Ovary (tissue), 9 donors: ENCODE measurements around the gene KIZ. TPM values are rescaled to one million over a fixed set of nuclear protein-coding genes. Genes with fewer than 3 reads are reported as not detected.
A peak's percentile ranks its signal among the peaks of the same experiment; 100 is the strongest.

ENCODE experiments used
- DNase-seq, 5 donors: peaks; one replicate each; pipeline ENCODE4 v3.0.0-alpha.2; 2019 to 2020
- H3K27ac ChIP-seq, 2 donors: fragments of 200-600 bp; one replicate each; pipeline versions ENCODE4 v1.5.1 to v1.8.0; 2019 to 2022
- H3K27me3 ChIP-seq: fragments of 200-600 bp; one replicate; pipeline ENCODE4 v1.8.0; 2022
- H3K36me3 ChIP-seq: fragments of 200-600 bp; sonication (generic); one replicate; pipeline ENCODE4 v1.5.1; 2019
- H3K4me1 ChIP-seq: one replicate; pipeline ENCODE4 v1.8.1; 2013; ENCODE audit warnings: mild to moderate bottlenecking, moderate library complexity; ENCODE audit not compliant: insufficient read depth
- H3K4me3 ChIP-seq: fragments of 200-600 bp; sonication (generic); one replicate; pipeline ENCODE4 v1.5.1; 2017
- H3K9me3 ChIP-seq, 2 donors: fragments of 200-600 bp in 1 of 2; sonication (generic) in 1 of 2; one replicate each; pipeline versions ENCODE4 v1.5.1 to v1.8.1; 2013 to 2019; ENCODE audit warnings: mild to moderate bottlenecking in 1 of 2, moderate library complexity in 1 of 2
- EP300 ChIP-seq: sonication (generic); formaldehyde crosslinking; IDR thresholded peaks from one replicate; pipeline ENCODE4 v1.6.1; 2017; ENCODE audit warnings: antibody characterized with exemption
- POLR2A ChIP-seq: fragments of 450-650 bp; IDR thresholded peaks from one replicate; pipeline ENCODE4 v1.6.1; 2017; ENCODE audit warnings: antibody characterized with exemption, mild to moderate bottlenecking, moderate library complexity
- WGBS, 3 donors: extraction: QIAGEN DNeasy Blood & Tissue Kit in 1 of 3; methylation state at CpG; one replicate each; pipeline versions ENCODE4 v1.1.5 to v1.1.7; 2013 to 2017; 5-methylcytosine and 5-hydroxymethylcytosine counted together
- intact Hi-C, 4 donors: fragments of 100-400 bp; cut with DNase I; formaldehyde crosslinking; loops; one replicate each; pipeline versions ENCODE4 v1.11.0 to v1.15.1; 2022 to 2023
- polyA plus RNA-seq, 2 donors: library from polyadenylated mRNA; stranded (reverse); fragments of 200-250 nt in 1 of 2; fragments of 350-450 nt in 1 of 2; fragmentation: Illumina TruSeq in 1 of 2; extraction: RNeasy Lipid Tissue Mini Kit (QIAGEN cat#74804) in 1 of 2; gene quantifications; one replicate each; pipeline ENCODE4 v1.2.3, GENCODE V29; 2013 to 2014
- total RNA-seq, 7 donors: library from RNA; depleted of rRNA in 2 of 7; stranded (reverse); fragments of >200 nt in 2 of 7; fragmentation: NEBNext Ultra II Directional in 3 of 7; extraction: Animal tissue kit (Norgen Biotek cat#: 25700) in 3 of 7; gene quantifications; one replicate each; pipeline versions ENCODE4 v1.1.0 to v1.2.4, GENCODE V29; 2016 to 2023
- TF ChIP-seq, protein P1 (sequence below), 3 donors: fragments of 450-650 bp in 2 of 3; fragments of 200-600 bp in 1 of 3; IDR thresholded peaks; one replicate each; pipeline versions ENCODE4 v1.5.1 to v1.8.0; 2016 to 2022; ENCODE audit warnings: antibody characterized with exemption in 3 of 3, mild to moderate bottlenecking in 1 of 3
- donor health status: DM: no; HTN: no; CAD: no; lungs with moderate emphysema.
- donor health status: DM: no; HTN: no; CAD: no.
- donor health status: Bipolar disorder and iron deficiency.
- donor health status: DM: yes; HTN: yes; CAD: no.
- donor health status: DM: no; HTN: no; CAD: no.
- donor health status: DM: yes; HTN: yes; CAD: no.

KIZ gene
- total and polyA plus RNA-seq, 9 donors, result 20.5 to 59.5 (median 42.1) TPM

DNA sequence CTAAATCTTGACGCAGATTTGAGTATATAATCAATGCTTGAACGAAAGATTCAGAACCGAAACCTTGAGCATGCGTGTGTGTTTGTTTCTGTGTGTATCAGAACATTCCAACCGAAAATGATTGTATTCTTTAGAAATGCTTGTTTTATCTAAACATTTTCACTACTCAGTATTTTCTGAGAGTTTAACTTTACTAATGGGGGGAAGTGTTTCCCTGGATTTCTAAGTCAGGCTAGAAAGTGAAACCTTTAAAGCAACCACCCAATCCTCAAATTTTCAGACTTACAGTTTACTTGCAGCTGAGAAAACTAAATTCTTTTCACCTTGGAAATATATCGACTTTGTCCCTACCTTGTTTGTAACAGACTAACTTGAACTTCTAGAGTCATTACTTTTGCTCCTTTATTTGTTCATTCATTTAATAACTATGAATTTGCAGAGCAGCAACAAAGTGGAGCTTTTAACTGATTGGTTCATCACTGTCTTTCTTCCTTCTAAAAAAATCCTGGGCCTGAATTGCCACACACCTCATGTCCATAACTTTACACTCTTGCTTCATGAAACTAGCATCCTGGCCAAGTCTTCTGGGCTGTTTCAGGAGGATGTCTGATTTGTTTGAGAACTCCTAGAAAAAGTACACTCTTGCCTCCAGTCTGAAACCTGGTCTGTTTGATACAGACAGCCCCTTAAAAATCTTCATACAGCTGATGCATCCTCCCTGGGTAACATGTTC lies 99.5 kb downstream of the KIZ start:
- H3K27me3 ChIP-seq, result no peaks in the 10 kb centered on the region
- peaks cover 8% of the 10 kb centered on the region for H3K4me1 ChIP-seq
- H3K27ac ChIP-seq, result peak overlapping the region in 1 of 2 donors; percentile 36
- H3K9me3 ChIP-seq, result no peaks in the 10 kb centered on the region
- no peaks in the 10 kb centered on the region for H3K36me3 ChIP-seq
- DNase-seq, result no peak
- WGBS, 3 donors, result 10 to 50% (median 11%) methylated on average over 6 of the region's 6 CpGs
- no peak overlapping the region for H3K4me3 ChIP-seq
- TF ChIP-seq, protein P1, sequence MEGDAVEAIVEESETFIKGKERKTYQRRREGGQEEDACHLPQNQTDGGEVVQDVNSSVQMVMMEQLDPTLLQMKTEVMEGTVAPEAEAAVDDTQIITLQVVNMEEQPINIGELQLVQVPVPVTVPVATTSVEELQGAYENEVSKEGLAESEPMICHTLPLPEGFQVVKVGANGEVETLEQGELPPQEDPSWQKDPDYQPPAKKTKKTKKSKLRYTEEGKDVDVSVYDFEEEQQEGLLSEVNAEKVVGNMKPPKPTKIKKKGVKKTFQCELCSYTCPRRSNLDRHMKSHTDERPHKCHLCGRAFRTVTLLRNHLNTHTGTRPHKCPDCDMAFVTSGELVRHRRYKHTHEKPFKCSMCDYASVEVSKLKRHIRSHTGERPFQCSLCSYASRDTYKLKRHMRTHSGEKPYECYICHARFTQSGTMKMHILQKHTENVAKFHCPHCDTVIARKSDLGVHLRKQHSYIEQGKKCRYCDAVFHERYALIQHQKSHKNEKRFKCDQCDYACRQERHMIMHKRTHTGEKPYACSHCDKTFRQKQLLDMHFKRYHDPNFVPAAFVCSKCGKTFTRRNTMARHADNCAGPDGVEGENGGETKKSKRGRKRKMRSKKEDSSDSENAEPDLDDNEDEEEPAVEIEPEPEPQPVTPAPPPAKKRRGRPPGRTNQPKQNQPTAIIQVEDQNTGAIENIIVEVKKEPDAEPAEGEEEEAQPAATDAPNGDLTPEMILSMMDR (IDR thresholded peaks at IDR 0.05), result no peak
- TF ChIP-seq POLR2A (no peak), EP300 (no peak)
- intact Hi-C loops, result no loop called here

DNA sequence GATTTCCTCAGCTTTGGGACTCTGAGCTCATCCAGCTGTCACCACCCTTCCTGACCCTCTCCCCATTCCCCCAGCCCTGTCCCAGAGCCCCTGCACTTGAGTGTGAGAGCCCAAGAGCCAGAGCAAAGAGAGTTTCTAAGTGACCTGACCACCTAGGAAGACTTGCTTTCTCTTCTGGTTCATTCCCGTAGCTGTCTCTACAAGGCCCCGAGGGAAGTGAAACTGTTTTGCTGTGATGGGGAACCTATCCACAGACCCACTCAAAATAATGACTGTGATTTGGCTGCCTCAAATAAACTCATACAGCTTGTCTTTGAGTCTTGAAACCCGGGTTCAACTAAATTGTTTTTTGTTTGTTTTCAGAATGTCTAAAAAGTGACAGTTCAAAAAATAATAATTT lies 102.6 kb downstream of the KIZ start:
- no peak for DNase-seq
- TF ChIP-seq, protein P1 (IDR thresholded peaks at IDR 0.05), result no peak
- no peak for TF ChIP-seq POLR2A
- TF ChIP-seq EP300, result no peak
- 84 to 92% (median 91%) methylated on average over 3 of the region's 3 CpGs for WGBS, 3 donors
- no peaks in the 10 kb centered on the region for H3K36me3 ChIP-seq
- no peak overlapping the region for H3K4me3 ChIP-seq
- H3K9me3 ChIP-seq, result no peaks in the 10 kb centered on the region
- intact Hi-C loops, result no loop called here
- no peak overlapping the region for H3K27ac ChIP-seq
- H3K27me3 ChIP-seq, result no peaks in the 10 kb centered on the region
- peaks cover 8% of the 10 kb centered on the region for H3K4me1 ChIP-seq

DNA sequence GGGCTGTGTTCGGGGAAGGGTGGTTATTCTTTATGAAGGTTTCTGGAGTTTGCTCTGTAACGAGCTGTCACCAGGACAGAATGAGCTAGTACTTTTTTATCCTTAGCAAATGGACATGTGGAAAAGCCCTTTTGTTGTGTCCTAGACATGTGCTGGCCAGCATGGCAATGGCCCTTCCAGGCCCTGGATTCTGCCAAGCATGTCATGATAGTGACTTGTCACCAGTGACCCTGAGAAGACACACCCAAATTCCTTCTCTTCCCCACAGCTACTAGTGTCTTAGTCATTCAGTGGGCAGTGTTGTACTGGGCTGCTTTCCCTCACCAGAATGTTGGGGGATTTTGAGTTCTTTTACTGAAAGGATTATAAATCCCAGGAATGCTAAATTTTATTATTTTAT lies 103.3 kb downstream of the KIZ start:
- no peaks in the 10 kb centered on the region for H3K36me3 ChIP-seq
- 89 to 98% (median 96%) methylated on average over 2 of the region's 2 CpGs for WGBS, 3 donors

DNA sequence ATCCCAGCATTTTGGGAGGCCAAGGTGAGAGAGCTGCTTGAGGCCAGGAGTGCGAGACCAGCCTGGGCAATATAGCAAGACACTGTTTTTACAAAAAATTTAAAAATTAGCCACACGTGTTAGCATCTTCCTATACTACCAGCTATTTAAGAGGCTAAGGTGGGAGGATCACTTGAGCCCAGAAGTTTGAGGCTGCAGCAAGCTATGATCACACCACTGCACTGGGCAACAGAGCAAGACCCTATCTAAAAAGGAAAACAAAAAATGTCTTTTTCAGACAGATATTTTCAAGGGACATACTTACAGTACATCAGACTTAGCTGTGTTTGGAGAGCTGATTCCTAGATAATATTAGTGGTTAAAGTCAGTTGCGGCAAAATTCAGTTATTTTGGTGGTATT lies 104.3 kb downstream of the KIZ start:
- no peaks in the 10 kb centered on the region for H3K9me3 ChIP-seq
- intact Hi-C loops, result loop anchor here in 3 of 4 donors (10.0 kb wide), 2 partner anchors 275 to 365 kb away; no protein-coding TSS in a partner anchor
- 90 to 96% (median 96%) methylated on average over 3 of the region's 3 CpGs for WGBS, 3 donors
- H3K36me3 ChIP-seq, result no peaks in the 10 kb centered on the region
- no peak overlapping the region for H3K4me3 ChIP-seq
- no peak for DNase-seq
- TF ChIP-seq POLR2A, result no peak
- TF ChIP-seq, protein P1 (IDR thresholded peaks at IDR 0.05), result no peak
- TF ChIP-seq EP300, result no peak
- H3K27ac ChIP-seq, result no peak overlapping the region
- H3K27me3 ChIP-seq, result no peaks in the 10 kb centered on the region
- H3K4me1 ChIP-seq, result peaks cover 8% of the 10 kb centered on the region

More for the DNA sequence above, 103.3 kb downstream of the KIZ start:
- no peak for DNase-seq
- H3K27me3 ChIP-seq, result no peaks in the 10 kb centered on the region
- no peaks in the 10 kb centered on the region for H3K9me3 ChIP-seq
- H3K27ac ChIP-seq, result no peak overlapping the region
- no peak overlapping the region for H3K4me3 ChIP-seq
- peaks cover 8% of the 10 kb centered on the region for H3K4me1 ChIP-seq
- TF ChIP-seq, protein P1 (IDR thresholded peaks at IDR 0.05), result no peak
- TF ChIP-seq POLR2A (no peak), EP300 (no peak)
- intact Hi-C loops, result no loop called here
